NCI-H345 treated with DMSO at 0.1 percent for 48 hours (cell line): ENCODE results near the gene SLC12A7.
"Not testable (repeated sequence)": the region's sequence is repeated elsewhere in the genome, so short reads cannot be mapped to it uniquely, and the experiment has no call there.

Source experiments
- DNase-seq: peaks from one replicate; lab custom pipeline; 2025; ENCODE audit not compliant: unreplicated experiment; lab: John Stamatoyannopoulos, UW

Gene SLC12A7

DNA sequence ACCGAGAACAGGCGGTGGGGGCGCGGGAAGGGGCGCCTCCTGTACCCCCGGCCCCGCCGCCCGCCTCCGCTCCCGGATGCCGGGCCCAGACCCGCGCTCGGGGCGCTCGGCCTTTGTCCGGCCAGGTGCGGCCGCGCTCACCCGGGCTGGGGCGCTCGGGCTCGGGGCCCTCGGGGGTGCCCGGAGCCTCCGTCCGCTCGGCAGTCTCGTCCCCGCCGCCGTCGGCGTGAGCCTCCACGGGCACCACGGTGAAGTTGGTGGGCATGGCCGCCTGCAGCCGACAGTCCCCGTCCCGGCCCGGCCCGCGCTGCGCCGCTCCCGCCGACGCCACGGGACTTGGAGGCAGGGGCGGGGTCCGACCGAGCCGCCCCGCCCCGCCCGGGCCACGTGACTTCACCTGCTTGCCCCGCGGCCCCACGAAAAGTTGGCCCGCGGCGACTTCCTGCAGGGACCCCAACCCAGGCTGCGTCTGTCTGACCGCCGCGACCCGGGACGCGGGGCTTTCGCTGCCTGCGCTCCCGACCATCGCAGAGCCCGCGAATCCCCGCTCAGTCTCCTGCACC, at the start of gene SLC12A7:
Gene SLC12A7 (minus strand): TSS at position 337 of the 563 bp plus-strand sequence. CDS start 72 bp downstream, at position 265.
- peak; percentile 19 for DNase-seq

DNA sequence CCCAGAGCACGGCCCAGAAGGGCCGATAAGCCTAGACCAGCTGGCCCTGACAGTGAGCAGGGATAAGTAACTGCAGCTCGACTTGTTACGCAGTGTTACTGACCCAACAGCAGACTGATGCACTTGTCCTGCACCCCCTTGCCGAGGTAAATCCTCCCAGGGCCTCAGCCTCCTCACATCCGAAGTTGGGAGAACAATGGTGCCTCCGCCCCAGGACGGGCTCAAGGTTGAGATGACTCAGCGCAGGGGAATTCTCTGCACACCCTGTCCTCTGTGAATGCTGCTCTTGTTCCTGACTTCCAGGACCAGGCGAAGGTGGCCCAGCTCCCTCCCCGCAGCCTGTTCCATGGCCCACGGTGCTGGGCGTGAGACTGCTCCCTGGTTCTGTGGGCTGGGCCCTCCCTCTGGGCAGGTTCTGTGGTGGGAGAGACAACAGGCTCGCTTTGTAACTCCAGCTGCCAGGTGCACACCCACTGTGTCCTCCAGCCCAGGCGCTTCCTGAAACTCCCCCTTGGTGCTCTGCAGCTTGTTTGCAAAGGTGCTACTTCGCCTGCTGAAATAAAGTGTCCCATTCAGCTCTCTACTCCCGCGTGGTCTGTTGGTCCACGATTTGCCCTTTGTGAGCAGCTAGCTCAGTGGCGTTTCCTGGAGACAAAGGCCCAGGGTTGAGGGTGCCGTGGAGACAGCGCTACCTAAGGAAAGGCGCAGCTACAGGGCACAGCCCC, 49.4 kb upstream of the SLC12A7 start:
- no peak for DNase-seq

GRCh38 chr5:1159774-1160406, 48.0 kb upstream of the SLC12A7 start:
- DNase-seq = no peak

- no peak for DNase-seq
These were observed 47.4 kb upstream of the SLC12A7 start for GRCh38 chr5:1159341-1159675.

DNA sequence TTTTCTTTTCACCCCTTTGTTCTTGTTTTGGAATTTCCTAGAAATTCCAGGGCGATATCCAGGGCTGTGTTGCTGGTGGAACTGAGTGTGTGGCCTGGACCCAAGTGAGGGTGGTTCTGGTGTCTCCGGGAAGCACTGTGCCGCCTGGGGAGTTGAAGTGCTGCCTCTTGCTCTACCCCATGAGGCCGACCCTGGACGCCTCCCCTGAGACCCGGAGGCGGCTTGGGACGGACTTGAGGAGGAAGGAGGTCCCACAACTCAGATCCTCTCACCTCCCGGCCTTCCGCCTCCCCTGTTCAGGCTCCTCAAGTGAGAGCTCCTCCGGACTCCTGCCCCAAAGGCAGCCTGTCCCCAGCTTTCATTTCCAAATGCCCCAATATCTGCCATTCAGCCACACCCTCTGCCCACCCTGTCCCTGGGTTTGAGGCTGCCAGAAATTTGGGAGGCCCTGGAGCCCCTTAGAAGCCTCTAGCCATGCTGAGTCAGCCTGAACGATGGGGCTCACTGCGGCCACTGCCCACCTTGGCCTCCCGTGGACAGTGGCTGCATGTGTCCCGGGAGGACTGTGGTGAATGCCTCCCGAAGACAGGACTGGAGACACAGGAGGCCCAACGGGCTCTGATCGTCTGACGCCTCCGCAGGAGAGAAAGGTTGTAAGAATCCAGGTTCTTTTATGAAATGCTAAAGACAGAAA, 46.9 kb upstream of the SLC12A7 start:
- no peak for DNase-seq

- not testable (repeated sequence) for DNase-seq
These were observed 45.7 kb upstream of the SLC12A7 start for GRCh38 chr5:1157461-1157986.

DNA sequence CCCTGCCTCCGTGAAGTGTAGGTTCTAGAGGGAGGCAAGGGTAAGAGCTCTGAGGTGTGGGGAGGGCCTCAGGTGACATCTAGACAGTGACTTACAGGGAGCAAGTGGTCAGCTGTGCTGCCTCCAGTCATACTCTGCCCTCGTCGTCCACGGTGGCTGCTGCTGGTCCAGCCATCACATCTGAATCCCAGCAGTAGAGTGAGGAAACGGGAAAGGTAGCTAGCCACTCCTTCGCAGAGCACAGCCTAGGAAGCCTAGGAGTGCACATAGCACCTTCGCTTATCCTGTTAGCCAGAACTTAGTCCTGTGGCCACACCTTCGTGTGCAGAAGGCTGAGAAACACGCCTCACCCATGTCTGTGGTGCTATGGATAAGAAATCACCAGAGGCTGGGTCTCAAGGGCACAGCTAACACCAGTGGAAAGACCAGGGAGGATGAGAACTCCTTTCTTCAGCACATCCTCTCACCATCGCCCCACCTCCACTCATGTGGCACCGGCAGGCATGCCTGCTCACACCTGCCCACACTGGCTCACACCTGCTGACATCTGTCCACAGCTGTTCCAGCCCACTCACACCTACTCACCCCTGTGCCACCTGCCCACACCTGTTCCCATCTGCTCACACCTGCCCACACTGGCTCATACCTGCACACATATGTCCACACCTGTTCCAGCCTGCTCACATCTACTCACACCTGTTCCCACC, 45.0 kb upstream of the SLC12A7 start:
- DNase-seq = no peak

DNA sequence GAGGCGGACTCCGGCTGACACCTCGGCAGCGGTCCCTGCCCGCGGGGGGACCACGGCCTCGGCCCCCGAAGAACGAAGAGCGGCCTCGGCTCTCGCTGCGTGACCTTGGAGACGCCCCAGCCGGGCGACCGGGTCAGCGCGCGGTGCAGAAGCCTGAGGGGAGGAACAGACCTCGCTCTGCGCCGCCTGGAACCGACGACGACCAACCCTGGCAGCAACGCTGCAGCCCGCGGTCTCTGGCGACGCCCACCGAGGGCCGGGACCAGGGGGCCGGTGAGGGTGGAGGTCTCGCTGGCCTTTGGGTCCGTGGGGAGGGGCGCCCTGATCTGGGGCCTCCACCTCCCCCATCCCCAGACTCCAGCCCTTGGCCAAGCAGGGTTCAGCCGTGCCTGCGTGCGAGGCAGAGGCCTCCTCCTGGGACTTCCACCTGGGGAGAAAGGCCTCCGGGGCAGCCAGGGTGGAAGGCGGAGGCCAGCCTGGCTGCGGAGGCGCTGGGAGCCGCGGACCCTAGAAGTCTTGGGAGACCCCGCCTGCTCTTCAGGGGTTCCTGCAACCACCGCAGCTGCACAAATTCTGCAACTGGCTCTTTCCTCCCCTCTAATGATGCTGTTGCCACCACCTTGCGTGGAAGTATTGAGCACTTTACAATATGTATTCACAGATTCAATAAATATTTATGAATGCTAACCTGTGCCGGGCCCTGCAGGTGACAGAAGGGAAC, 44.3 kb upstream of the SLC12A7 start:
- no peak for DNase-seq

DNA sequence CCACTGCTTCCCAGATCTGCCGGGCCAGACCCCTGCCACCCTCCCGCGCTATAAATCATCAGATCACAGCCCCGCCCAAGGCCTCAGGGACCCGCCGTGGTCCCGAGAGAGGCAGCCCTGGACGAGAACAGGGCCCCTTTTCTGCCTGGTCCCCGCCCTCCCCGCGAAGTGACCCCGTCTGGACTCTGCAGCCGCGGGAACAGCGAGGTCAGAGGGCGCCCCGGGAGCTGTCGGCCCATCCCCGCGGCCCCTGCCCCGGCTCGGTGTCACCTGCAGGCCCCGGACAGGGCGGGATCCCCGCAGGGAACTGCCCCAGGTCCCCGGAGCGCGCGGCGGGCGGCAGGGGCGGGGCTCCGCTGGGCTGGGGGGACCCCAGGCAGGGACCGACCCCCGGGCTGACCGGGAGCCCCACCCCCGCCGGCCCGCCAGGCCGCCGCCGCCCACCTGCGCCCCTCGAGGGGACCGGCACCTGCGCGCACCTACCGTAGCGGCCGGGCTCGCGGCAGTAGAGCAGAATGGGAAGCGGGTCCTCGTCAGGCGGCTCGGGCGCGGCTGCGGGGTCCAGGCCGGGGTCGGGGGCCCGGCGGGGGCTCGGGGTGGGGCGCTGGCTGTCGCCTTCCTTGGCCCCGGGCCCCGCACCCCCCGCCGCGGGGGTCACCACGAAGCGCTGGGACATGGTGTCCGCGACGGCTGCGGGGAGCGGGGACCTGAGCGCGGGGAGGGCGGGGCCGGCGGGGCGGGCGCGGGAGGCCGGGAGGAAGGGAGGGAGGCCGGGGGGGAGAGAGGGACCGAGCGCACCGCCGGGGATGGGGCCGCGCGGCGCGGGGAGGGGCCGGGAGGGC, 43.5 kb upstream of the SLC12A7 start:
- DNase-seq = no peak

DNA sequence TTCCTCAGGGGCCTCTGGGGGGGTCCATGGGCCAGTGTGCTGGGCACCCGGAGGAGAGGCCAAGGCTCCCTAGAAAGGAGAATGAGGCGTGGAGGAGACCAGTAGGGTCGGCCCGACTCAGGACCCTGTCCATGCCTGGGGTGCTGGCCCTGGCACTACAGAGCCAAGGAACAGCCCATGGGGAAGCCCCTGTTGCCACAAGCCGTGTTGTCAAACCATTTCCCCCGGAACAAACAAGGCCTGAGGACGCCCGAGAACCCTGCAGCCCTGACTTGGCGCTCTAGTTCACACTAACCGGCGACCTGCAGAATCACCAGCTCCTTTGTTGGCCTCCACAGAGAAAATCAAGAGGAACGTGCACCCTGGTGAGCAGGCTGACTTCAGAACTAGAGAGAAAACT, 41.6 kb upstream of the SLC12A7 start:
- DNase-seq = no peak

DNA sequence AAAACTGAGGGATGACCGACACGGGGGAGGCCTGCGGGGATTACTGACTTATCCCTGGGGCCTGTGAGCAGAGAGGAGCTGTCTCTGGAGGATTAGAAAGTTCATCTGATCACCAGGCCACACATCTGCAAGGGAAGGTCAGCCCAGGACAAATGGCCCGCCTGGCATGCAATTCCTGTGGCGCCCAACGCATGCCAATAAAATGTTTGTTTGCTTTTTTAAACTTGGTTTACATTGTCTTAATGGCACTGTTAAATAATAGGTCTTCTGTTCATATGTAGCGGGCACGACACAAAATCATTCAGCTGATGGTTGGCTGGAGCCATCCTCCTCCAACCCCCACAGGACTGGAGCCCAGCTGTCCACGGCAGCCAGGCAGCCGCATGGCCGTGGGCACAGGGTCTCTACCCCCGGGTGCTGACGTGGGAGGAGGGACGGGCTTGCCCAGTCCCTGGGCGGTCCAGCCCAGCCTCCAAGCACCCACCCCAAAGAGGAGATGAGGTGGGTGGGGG, 41.0 kb upstream of the SLC12A7 start:
- no peak for DNase-seq

- no peak for DNase-seq
These were observed 40.3 kb upstream of the SLC12A7 start for GRCh38 chr5:1152156-1152555.

- no peak for DNase-seq
These were observed 39.5 kb upstream of the SLC12A7 start for GRCh38 chr5:1151316-1151715.

DNA sequence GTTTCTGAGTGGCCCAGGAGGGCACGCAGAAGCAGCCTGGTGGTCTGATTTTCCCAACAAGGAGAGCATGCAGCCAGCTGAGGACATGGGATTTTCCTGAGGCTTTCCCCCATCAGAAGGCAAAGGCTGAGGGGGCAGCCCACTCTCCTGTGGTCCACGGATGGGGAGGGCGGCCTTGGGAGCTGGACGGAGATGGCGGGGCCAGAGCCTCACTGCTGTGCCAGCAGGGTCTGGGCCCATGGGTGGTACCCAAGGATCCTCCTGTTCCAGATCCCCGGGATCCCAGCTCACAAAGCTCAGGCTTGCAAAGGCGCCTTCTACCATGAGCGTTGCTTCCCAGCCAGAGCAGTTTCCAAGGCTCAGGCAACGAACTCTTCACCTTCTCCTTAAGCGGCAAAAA, 39.0 kb upstream of the SLC12A7 start:
- no peak for DNase-seq

DNA sequence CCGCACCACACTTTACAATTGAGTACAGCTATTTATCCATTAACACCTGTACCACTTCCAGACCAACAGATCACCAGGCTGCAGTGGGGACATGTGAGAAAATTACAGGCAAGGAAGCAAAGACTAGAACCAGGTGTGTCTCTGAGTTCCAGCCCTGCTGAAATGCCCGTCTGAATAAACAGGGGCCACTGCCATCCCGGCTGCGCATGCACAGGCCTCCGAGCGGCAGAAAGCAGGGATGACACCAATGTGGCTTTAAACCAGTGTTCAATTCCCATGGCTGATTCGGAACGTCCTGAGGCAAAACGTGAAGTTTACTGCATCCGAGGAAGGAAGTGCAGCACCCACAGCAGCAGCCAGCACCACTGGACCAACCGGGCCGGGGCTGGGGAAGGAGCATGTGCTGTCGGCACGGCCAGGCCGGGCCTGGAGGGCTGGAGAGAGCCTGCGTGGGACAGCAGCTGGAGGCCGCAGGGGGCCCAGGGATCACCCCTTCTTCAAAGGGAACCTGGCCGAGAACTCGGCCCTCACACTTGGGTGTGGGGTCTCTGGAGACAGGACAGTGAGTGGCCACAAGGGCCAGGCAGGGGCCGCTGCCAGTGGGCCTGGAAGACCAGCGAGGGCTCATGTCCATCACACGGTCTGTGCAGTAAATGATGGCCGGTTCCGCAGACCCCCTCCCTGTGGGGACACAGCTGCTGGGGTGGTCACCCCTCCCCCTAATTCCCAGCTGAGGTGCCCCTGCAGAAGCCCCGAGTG, 33.0 kb upstream of the SLC12A7 start:
- DNase-seq = no peak

- DNase-seq = no peak
These were observed 32.2 kb upstream of the SLC12A7 start for GRCh38 chr5:1144089-1144488.

DNA sequence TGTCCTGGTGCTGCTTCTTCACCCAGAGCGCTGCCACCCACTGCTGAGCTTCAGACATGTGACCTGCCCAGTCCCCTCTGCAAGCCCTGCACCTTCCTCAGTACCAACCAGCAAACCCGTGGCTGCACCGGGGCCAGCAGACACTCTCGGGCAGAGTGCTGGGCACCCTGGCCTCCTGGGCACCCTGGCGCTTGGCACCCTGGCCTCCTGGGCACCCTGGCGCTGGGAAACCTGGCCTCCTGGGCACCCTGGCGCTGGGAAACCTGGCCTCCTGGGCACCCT, 31.7 kb upstream of the SLC12A7 start:
- DNase-seq = no peak

DNA sequence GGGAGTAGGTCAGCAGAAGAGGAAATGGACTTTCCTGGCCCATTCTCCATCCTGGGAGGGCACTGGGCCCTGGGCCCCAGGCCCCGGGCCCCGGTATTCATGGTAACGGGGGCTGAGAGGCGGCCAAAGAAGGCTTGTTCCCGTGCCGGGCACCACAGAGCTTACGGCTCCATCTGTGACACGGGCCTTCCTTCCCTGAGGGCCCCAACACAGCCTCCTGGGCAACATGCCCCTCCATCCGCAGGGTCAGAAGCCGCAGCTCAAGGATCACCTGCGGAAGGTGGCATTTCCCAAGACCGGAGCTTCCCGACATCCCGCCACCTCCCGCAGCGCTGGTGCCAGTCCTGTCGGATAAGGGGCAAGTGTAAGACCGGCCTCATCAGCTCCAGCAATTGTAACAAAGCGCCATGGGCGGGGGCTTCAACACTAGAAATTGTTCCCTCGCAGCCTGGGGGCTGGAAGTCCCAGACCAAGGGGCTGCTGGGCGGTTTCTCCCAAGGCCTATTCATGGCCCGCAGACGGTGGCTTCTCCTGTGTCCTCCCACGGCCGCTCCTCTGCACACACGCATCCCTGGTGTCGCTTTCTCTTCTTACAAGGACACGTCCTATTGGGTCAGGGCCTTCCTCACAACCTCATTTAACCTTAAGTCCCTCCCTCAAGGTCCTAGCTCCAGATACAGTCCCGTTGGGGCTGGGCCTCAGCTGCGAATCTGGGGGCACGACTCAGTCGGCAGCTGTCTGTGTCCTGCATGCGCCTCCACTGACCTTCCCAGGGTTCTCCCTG, 31.2 kb upstream of the SLC12A7 start:
- no peak for DNase-seq
